GM23338 (cell line): ENCODE data around the gene ATP8B4.

Source experiments
- CREB1 ChIP-seq: fragments of 250-450 bp; sonication (Bioruptor Pico); IDR thresholded peaks from 2 replicates; pipeline ENCODE4 v1.5.0; 2020; ENCODE audit warnings: low read depth, mild to moderate bottlenecking, moderate library complexity
- CTCF ChIP-seq, 2 experiments: fragments of 200-600 bp in 1 of 2; sonication (generic) in 1 of 2; conservative IDR thresholded peaks; 2 replicates each; pipeline versions ENCODE4 v1.5.1 to v1.6.1; 2016 to 2017; ENCODE audit warnings: antibody characterized with exemption in 2 of 2, low read depth in 2 of 2, mild to moderate bottlenecking in 2 of 2, moderate library complexity in 1 of 2
- ETS1 ChIP-seq: IDR thresholded peaks from 2 replicates; pipeline ENCODE4 v1.6.1; 2016; ENCODE audit warnings: antibody characterized with exemption
- EZH2 ChIP-seq: fragments of 200-600 bp; sonication (generic); IDR thresholded peaks from one replicate; pipeline ENCODE4 v1.8.0; 2017; ENCODE audit warnings: antibody characterized with exemption, mild to moderate bottlenecking, low read depth; ENCODE audit not compliant: unreplicated experiment
- EZH2phosphoT487 ChIP-seq: fragments of 200-600 bp; sonication (generic); IDR thresholded peaks from one replicate; pipeline ENCODE4 v1.8.1; 2018; ENCODE audit warnings: antibody characterized with exemption; ENCODE audit not compliant: unreplicated experiment
- POLR2AphosphoS5 ChIP-seq: IDR thresholded peaks from 2 replicates; pipeline ENCODE4 v1.6.1; 2016; ENCODE audit warnings: antibody characterized with exemption, low read depth
- REST ChIP-seq: IDR thresholded peaks from one replicate; pipeline ENCODE4 v1.6.1; 2018; ENCODE audit warnings: antibody characterized with exemption; ENCODE audit not compliant: unreplicated experiment
- STAT1 ChIP-seq: IDR thresholded peaks from one replicate; pipeline ENCODE4 v1.6.1; 2016; ENCODE audit warnings: antibody characterized with exemption; ENCODE audit not compliant: unreplicated experiment
- ZNF114 ChIP-seq: fragments of 250-450 bp; sonication (Bioruptor Pico); IDR thresholded peaks from 2 replicates; pipeline ENCODE4 v1.5.0; 2020; ENCODE audit warnings: mild to moderate bottlenecking, moderate library complexity
- ZNF331 ChIP-seq: fragments of 250-450 bp; sonication (Bioruptor Pico); IDR thresholded peaks from 2 replicates; pipeline ENCODE4 v1.5.0; 2020; ENCODE audit warnings: low read depth, mild to moderate bottlenecking, moderate library complexity

DNA sequence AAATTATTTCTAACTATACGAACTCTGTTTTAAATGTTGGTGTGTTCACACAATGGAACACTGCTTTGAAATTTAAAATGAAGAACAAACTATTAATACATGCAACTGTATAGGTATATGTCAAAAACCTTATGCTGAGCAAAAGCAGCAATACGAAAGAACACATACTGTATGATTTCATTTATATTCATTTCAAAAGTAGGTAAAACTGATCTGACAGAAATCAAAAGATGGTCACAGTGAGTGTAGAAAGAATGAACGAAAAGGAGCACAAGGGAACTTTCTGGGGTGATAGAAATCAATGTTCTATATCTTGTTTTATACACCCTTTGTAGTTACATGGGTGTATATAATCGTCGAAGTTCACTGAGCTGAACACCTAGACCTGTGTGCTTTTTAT is 12.6 kb downstream of the ATP8B4 start:
- no peak for TF ChIP-seq CTCF (conservative IDR thresholded peaks at IDR 0.05; ENCODE audit: low read depth in 2 of 2)
- TF ChIP-seq EZH2, result no peak
- no peak for TF ChIP-seq EZH2phosphoT487
- no peak for TF ChIP-seq CREB1
- TF ChIP-seq POLR2AphosphoS5, result no peak
- no peak for TF ChIP-seq REST
- TF ChIP-seq STAT1, result no peak
- TF ChIP-seq ZNF114 (CRISPR knock-in tag), result no peak
- no peak for TF ChIP-seq ETS1
- TF ChIP-seq ZNF331 (CRISPR knock-in tag), result no peak
